Muscle layer of duodenum (tissue), 2 donors: ENCODE results near the gene SOX10.
"Not testable (repeated sequence)": the region's sequence is repeated elsewhere in the genome, so short reads cannot be mapped to it uniquely, and the experiment has no call there.

Experiments used
- H3K27ac ChIP-seq: one replicate; pipeline ENCODE4 v1.7.0; 2013; ENCODE audit warnings: mild to moderate bottlenecking, low read length
- H3K27me3 ChIP-seq: one replicate; pipeline ENCODE4 v1.7.0; 2013; ENCODE audit warnings: low read depth, mild to moderate bottlenecking, control low read depth, low read length
- H3K36me3 ChIP-seq, 2 donors: one replicate each; pipeline ENCODE4 v1.7.0; 2013; ENCODE audit warnings: low read length in 2 of 2, control low read depth in 1 of 2, mild to moderate bottlenecking in 1 of 2; ENCODE audit not compliant: insufficient read depth in 2 of 2, control insufficient read depth in 1 of 2
- H3K4me1 ChIP-seq, 2 donors: one replicate each; pipeline ENCODE4 v1.7.0; 2013; ENCODE audit warnings: low read length in 2 of 2, mild to moderate bottlenecking in 2 of 2, control low read depth in 1 of 2, moderate library complexity in 1 of 2; ENCODE audit not compliant: insufficient read depth in 2 of 2, control insufficient read depth in 1 of 2
- H3K4me3 ChIP-seq, 2 donors: one replicate each; pipeline ENCODE4 v1.7.0; 2013; ENCODE audit warnings: low read length in 2 of 2, low read depth in 1 of 2, mild to moderate bottlenecking in 1 of 2
- H3K9me3 ChIP-seq, 2 donors: one replicate each; pipeline ENCODE4 v1.7.0; 2013; ENCODE audit warnings: low read length in 2 of 2, control low read depth in 1 of 2, mild to moderate bottlenecking in 1 of 2; ENCODE audit not compliant: control insufficient read depth in 1 of 2
- donor health status: healthy.

Gene SOX10

DNA sequence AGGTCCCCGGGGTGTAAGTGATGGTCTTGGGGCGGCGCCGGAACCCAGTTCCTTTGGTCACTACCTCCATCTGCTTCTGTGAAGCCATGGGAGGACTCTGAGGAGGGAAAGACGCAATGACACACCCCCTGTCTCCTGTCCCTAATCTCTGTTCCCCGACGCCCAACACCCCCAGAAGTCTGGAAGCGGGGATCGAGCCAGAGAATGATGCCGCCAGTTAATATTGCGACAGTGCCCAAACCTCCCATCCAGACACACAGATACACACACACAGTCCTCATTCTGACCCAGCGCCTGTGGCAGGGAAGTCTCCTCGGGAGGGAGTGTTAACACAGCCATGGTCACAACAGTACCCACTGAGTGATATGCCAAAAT lies 31.3 kb downstream of the SOX10 start:
- H3K27ac ChIP-seq = peak overlapping the region; percentile 61
- peaks cover 13 to 17% of the 10 kb centered on the region in 2 donors for H3K36me3 ChIP-seq
- H3K4me1 ChIP-seq = peaks cover 5 to 18% of the 10 kb centered on the region in 2 donors
- no peaks in the 10 kb centered on the region for H3K9me3 ChIP-seq
- H3K27me3 ChIP-seq = no peaks in the 10 kb centered on the region
- peak overlapping the region; percentile 95 to 100 for H3K4me3 ChIP-seq

DNA sequence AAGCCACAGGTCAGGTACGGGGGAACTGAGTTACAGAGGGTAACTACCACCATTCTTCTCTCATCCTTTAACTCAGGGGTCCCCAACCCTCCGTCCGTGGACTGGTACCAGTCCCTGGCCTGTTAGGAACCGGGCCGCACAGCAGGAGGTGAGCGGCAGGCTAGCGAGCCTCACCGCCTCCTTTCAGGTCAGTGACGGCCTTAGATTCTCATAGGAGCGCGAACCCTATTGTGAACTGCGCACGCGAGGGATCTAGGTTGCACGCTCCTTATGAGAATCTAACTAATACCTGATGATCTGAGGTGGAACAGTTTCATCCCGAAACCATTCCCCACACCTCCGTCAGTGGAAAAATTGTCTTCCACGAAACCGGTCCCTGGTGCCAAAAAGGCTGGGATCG lies 31.7 kb downstream of the SOX10 start:
- Histone ChIP-seq H3K4me1 (peaks cover 5 to 18% of the 10 kb centered on the region in 2 donors), H3K36me3 (peaks cover 11 to 13% of the 10 kb centered on the region in 2 donors), H3K4me3 (peak overlapping the region; percentile 95 to 100)
- H3K9me3 ChIP-seq, H3K27me3 ChIP-seq, H3K27ac ChIP-seq: not testable (repeated sequence)

DNA sequence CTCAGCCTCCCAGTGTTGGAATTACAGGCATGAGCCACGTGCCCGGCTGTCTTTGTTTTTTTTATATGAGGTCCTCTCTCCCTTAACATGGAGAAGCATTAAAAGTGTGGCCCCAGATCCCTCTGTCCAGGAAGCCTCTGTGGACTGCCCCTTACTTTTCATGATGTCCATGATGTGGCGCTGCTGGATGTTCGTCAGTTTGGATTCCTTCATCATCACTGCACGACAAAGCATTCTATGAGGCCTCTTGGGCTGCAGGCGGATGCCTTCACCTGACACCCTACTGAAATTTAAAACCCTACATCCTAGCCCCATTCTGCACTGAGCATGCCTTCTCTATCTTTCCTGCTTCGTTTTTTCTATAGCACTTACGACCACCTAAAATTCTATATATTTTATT lies 33.0 kb downstream of the SOX10 start:
- Histone ChIP-seq H3K4me3 (no peak overlapping the region), H3K27ac (no peak overlapping the region), H3K4me1 (peaks cover 5 to 18% of the 10 kb centered on the region in 2 donors), H3K9me3 (no peaks in the 10 kb centered on the region), H3K27me3 (no peaks in the 10 kb centered on the region), H3K36me3 (no peaks in the 10 kb centered on the region)

DNA sequence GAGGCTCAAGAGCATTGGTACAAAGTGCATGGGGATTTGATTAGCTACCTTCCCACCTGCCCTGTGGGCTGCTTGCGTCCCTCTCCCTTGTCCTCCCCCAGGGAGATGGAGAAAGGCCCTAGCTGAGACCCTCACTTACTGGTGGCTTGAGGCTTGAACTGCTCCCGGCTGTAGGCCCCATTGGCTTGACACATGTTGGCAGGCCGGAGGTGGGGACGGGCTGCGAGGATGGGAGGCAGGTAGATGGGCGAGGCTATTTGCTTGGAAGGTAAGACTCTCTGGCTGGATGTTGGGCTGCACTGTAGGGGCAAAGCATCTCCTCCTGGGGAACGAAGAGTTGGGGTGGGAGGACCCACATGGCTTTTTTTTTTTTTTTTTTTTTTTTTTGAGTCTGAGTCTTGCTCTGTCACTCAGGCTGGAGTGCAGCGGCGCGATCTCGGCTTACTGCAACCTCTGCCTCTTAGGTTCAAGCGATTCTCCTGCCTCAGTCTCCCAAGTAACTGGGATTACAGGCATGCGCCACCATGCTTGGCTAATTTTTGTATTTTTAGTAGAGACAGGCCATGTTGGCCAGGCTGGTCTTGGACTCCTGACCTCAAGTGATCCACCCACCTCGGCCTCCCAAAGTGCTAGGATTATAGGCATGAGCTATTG lies 37.1 kb downstream of the SOX10 start:
- H3K27ac ChIP-seq, H3K4me3 ChIP-seq, H3K9me3 ChIP-seq, H3K4me1 ChIP-seq, H3K27me3 ChIP-seq: not testable (repeated sequence)
- peaks cover 0 to 19% of the 10 kb centered on the region in 2 donors for H3K36me3 ChIP-seq

DNA sequence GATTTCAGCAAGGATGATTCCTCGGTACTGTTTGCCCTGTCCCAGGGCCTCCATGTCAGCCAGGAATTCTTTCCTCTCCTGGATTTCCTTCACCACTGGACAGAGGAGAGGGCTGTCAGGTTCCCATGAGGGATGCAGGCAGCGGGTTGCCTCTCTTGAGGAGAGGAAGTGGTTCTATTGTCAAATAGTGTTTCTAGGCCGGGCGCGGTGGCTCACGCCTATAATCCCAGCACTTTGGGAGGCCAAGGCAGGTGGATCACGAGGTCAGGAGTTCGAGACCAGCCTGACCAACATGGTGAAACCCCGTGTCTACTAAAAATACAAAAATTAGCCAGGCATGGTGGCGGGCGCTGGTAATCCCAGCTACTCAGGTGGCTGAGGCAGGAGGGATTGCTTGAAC lies 39.9 kb downstream of the SOX10 start:
- not testable (repeated sequence) for H3K27me3 ChIP-seq, H3K27ac ChIP-seq, H3K4me3 ChIP-seq, H3K4me1 ChIP-seq, H3K9me3 ChIP-seq
- H3K36me3 ChIP-seq = peaks cover 17 to 39% of the 10 kb centered on the region in 2 donors

DNA sequence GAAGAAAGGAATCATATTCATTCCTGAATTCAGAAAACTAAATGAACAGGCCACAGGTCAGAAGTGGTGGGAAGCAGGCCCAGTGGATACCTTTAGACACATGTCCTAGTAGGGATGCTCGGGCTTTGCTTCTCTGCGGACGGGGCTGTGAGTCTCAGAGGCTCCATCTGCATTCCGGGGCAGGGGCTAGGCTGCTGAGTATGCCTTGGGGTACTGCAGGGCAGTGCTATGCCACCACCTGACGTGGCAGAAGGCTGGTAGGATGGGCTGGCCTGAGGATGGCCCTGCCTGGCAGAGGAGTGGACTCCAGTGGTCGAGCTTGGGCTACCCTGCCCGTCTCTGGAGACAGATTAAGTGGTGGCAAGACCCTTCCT lies 40.5 kb downstream of the SOX10 start:
- H3K4me1 ChIP-seq = no peaks in the 10 kb centered on the region
- peaks cover 21 to 45% of the 10 kb centered on the region in 2 donors for H3K36me3 ChIP-seq
- H3K9me3 ChIP-seq = no peaks in the 10 kb centered on the region
- H3K27ac ChIP-seq = no peak overlapping the region
- H3K27me3 ChIP-seq = no peaks in the 10 kb centered on the region
- no peak overlapping the region for H3K4me3 ChIP-seq

DNA sequence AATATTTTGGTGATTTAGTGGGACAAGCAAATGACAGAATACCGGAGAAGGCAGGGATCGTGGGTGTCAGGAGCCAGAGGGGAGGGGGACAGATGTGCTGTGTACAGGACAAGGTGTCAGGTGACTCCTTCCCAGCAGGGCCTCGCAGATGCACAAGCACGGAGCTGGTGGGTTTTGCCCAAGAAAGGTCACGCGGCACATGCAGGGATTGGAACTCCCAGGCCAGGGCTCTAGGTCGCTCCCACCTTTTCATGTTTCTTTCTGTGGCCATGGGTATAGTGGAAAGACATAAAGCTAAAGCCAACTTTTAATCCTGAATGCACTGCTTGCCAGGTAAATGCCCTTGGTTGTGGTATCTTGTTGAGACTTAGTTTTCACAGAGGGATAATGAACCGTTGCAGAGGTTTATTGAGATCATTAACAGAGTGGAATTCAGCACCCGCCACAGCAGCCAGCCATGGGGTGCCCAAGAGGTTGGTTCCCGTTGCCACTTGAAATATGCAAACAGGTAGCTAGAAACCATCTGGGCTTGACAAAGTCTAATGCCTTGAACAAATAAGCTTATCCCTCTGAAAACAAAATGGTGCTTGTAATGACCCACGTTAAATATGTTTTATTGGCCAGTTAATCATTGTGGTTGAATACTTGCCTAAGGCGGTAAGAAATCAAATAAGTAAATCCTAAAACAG lies 41.1 kb downstream of the SOX10 start:
- H3K27me3 ChIP-seq = no peaks in the 10 kb centered on the region
- H3K4me1 ChIP-seq = no peaks in the 10 kb centered on the region
- peaks cover 21 to 46% of the 10 kb centered on the region in 2 donors for H3K36me3 ChIP-seq
- H3K4me3 ChIP-seq = no peak overlapping the region
- H3K9me3 ChIP-seq = no peaks in the 10 kb centered on the region
- no peak overlapping the region for H3K27ac ChIP-seq

DNA sequence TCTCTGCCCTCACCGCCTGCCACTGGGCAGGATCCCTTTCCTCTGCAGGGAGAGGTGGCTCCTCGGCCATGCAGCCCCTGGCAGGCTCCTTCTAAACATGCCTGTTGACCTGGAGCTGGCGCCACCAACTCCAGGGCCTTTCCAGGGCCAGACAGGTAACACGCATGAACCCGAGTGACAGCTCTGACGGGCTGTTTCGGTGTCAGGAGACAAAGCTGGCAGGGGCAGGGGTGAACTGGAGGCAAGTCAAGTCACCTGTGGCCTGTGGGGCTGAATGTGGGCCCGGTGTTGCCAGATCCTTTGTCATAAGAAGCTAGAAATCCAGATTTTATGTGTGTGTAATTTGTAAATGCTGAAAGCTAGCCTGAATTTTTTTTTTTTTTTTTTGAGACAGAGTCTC lies 42.2 kb downstream of the SOX10 start:
- Histone ChIP-seq H3K4me1 (no peaks in the 10 kb centered on the region), H3K27ac (no peak overlapping the region), H3K9me3 (no peaks in the 10 kb centered on the region), H3K4me3 (no peak overlapping the region), H3K27me3 (no peaks in the 10 kb centered on the region), H3K36me3 (peaks cover 29 to 56% of the 10 kb centered on the region in 2 donors)

DNA sequence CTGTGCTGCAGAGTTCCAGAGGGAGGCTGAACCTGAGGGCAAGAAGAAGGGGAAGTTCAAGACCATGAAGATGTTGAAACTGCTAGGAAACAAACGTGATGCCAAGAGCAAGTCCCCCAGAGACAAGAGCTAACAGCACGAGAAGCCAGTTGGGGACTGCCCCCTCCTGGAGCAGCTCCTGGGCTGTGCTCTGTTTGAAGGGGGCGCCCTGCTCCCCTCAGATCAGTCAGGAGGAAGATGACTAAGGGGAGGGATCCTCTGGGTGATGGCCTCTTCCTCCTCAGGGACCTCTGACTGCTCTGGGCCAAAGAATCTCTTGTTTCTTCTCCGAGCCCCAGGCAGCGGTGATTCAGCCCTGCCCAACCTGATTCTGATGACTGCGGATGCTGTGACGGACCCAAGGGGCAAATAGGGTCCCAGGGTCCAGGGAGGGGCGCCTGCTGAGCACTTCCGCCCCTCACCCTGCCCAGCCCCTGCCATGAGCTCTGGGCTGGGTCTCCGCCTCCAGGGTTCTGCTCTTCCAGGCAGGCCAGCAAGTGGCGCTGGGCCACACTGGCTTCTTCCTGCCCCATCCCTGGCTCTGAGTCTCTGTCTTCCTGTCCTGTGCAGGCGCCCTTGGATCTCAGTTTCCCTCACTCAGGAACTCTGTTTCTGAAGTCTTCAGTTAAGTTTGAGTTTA lies 43.5 kb downstream of the SOX10 start:
- Histone ChIP-seq H3K36me3 (peaks cover 33 to 63% of the 10 kb centered on the region in 2 donors), H3K4me1 (no peaks in the 10 kb centered on the region), H3K27ac (no peak overlapping the region), H3K27me3 (no peaks in the 10 kb centered on the region), H3K4me3 (no peak overlapping the region), H3K9me3 (no peaks in the 10 kb centered on the region)

DNA sequence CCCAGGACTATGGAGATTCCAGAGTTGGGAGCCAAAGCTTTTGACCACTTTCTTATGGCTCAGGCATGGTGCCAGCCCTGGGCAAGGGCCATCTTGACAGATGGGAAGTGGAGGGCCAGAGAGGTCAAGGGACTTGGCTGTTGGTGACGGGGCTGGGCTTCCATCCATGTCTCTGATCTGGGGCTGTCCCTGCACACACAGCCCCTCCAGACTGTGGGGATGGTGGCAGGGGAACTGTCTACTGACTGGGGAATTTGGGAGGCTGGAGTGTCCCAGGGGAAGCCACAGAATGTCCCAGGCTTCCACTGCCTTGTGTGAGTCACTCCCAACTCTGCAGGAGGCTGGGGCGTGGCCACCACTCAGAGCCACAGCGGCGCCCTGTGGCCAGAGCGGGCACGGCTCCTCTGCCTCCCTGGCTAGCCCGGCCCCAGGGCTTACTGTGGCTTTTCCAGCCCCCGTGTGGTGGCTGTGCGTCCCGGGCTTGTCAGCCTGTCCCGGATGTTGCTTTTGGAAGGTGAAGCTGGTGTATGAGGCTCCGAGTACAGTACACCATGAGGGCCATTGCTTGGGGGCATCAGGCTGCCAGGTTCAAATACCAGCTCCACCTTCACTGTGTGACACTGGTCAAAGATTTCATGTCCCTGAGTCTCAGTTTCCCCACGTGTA lies 50.5 kb downstream of the SOX10 start:
- Histone ChIP-seq H3K36me3 (peaks cover 30 to 53% of the 10 kb centered on the region in 2 donors), H3K4me1 (peaks cover 5 to 31% of the 10 kb centered on the region in 2 donors), H3K27me3 (no peaks in the 10 kb centered on the region), H3K9me3 (no peaks in the 10 kb centered on the region), H3K27ac (peak overlapping the region; percentile 31), H3K4me3 (no peak overlapping the region)

DNA sequence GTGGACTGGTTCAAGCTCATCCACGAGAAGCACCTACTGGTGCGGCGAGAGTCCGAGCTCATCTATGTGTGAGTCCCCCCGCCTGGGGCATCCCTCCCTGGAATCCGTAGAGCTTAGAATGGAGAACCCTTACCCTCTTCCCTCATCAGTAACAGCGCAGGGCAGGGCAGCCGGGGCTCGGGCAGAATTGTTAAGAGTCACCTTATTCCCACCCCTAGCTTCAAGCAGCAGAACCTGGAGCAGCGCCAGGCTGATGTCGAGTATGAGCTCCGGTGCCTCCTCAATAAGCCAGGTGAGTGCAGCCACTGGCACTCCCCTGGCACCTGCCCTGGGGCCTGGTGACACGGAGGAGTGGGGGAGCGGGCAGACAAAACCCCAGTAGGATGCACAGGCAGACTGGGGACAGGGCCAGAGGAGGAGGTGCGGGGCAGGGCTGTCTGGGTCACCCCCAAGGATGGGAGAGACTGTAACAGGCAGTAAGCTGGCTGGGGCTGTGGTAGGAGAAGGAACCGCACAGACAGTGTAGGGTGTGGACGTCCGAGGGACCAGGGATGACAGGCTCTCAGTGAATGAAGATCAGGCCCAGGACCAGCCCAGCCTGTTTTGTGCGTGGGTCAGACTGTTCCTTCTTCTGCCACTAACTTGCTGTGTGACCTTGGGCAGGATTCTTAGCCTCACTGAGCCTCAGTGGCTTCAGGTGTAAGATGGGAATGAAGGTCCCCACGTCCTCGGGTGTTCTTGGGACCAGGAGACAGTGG lies 51.4 kb downstream of the SOX10 start:
- Histone ChIP-seq H3K36me3 (peaks cover 33 to 58% of the 10 kb centered on the region in 2 donors), H3K27me3 (no peaks in the 10 kb centered on the region), H3K9me3 (no peaks in the 10 kb centered on the region), H3K4me1 (peaks cover 5 to 31% of the 10 kb centered on the region in 2 donors), H3K4me3 (no peak overlapping the region), H3K27ac (peak overlapping the region; percentile 31)
